ENCODE data around the gene AFAP1L1.
A peak's percentile ranks its signal among the peaks of the same experiment; 100 is the strongest.

Gene AFAP1L1

GRCh38 chr5:149317281-149318048 lies 45.8 kb downstream of the AFAP1L1 start:
- no peak for DNase-seq
- no peak overlapping the region for H3K4me3 ChIP-seq
- H3K4me1 ChIP-seq, result peaks cover 0 to 10% (median 3%) of the 10 kb centered on the region in 4 donors
- TF ChIP-seq CTCF (IDR thresholded peaks at IDR 0.05), result peak; percentile 66 to 70
- no peak overlapping the region for H3K27ac ChIP-seq
- intact Hi-C loops (cut with DNase I; ENCODE audit: low total_unique reads), result loop anchor here (5.0 kb wide), 1 partner anchor 245 kb away; no protein-coding TSS in a partner anchor
- peaks cover 0 to 8% (median 0%) of the 10 kb centered on the region in 3 donors for H3K36me3 ChIP-seq
- H3K9me3 ChIP-seq, result no peaks in the 10 kb centered on the region
- no peaks in the 10 kb centered on the region for H3K27me3 ChIP-seq

GRCh38 chr5:149319174-149319573 lies 47.5 kb downstream of the AFAP1L1 start:
- DNase-seq, result no peak
- no peak overlapping the region for H3K4me3 ChIP-seq
- no peaks in the 10 kb centered on the region for H3K9me3 ChIP-seq
- intact Hi-C loops (cut with DNase I; ENCODE audit: low total_unique reads), result loop anchor here (5.0 kb wide), 1 partner anchor 243 kb away; no protein-coding TSS in a partner anchor
- peaks cover 0 to 10% (median 3%) of the 10 kb centered on the region in 4 donors for H3K4me1 ChIP-seq
- no peaks in the 10 kb centered on the region for H3K27me3 ChIP-seq
- peaks cover 0 to 8% (median 0%) of the 10 kb centered on the region in 3 donors for H3K36me3 ChIP-seq
- TF ChIP-seq CTCF (IDR thresholded peaks at IDR 0.05), result no peak
- H3K27ac ChIP-seq, result no peak overlapping the region

- no peaks in the 10 kb centered on the region for H3K27me3 ChIP-seq
- H3K4me3 ChIP-seq, result no peak overlapping the region
- H3K4me1 ChIP-seq, result peaks cover 0 to 10% (median 3%) of the 10 kb centered on the region in 4 donors
- DNase-seq, result peak; percentile 47 to 75
- peak overlapping the region in 1 of 2 donors; percentile 17 for H3K27ac ChIP-seq
- H3K9me3 ChIP-seq, result no peaks in the 10 kb centered on the region
- peaks cover 0 to 8% (median 0%) of the 10 kb centered on the region in 3 donors for H3K36me3 ChIP-seq
- intact Hi-C loops (cut with DNase I; ENCODE audit: low total_unique reads), result no loop called here
- TF ChIP-seq CTCF (IDR thresholded peaks at IDR 0.05), result no peak
Measured at GRCh38 chr5:149320791-149321330, 49.2 kb downstream of the AFAP1L1 start.

GRCh38 chr5:149322518-149322917 lies 50.9 kb downstream of the AFAP1L1 start:
- Histone ChIP-seq H3K36me3 (peaks cover 0 to 8% (median 0%) of the 10 kb centered on the region in 3 donors), H3K9me3 (no peaks in the 10 kb centered on the region), H3K4me3 (no peak overlapping the region), H3K27ac (no peak overlapping the region), H3K27me3 (no peaks in the 10 kb centered on the region), H3K4me1 (peaks cover 0 to 10% (median 3%) of the 10 kb centered on the region in 4 donors)
- no peak for DNase-seq
- no peak for TF ChIP-seq CTCF (IDR thresholded peaks at IDR 0.05)
- intact Hi-C loops (cut with DNase I; ENCODE audit: low total_unique reads), result no loop called here

- no peak overlapping the region for H3K4me3 ChIP-seq
- no peaks in the 10 kb centered on the region for H3K27me3 ChIP-seq
- peaks cover 0 to 10% (median 3%) of the 10 kb centered on the region in 4 donors for H3K4me1 ChIP-seq
- intact Hi-C loops (cut with DNase I; ENCODE audit: low total_unique reads), result no loop called here
- H3K9me3 ChIP-seq, result no peaks in the 10 kb centered on the region
- TF ChIP-seq CTCF (IDR thresholded peaks at IDR 0.05), result no peak
- H3K27ac ChIP-seq, result no peak overlapping the region
- DNase-seq, result no peak
- peaks cover 0 to 8% (median 0%) of the 10 kb centered on the region in 3 donors for H3K36me3 ChIP-seq
Measured at GRCh38 chr5:149323210-149323609, 51.6 kb downstream of the AFAP1L1 start.

Data from tibial artery (tissue), 4 donors.